ENCODE measurements around the gene IFIT2.
"Not testable (repeated sequence)": the region's sequence is repeated elsewhere in the genome, so short reads cannot be mapped to it uniquely, and the experiment has no call there.

IFIT2 gene

DNA sequence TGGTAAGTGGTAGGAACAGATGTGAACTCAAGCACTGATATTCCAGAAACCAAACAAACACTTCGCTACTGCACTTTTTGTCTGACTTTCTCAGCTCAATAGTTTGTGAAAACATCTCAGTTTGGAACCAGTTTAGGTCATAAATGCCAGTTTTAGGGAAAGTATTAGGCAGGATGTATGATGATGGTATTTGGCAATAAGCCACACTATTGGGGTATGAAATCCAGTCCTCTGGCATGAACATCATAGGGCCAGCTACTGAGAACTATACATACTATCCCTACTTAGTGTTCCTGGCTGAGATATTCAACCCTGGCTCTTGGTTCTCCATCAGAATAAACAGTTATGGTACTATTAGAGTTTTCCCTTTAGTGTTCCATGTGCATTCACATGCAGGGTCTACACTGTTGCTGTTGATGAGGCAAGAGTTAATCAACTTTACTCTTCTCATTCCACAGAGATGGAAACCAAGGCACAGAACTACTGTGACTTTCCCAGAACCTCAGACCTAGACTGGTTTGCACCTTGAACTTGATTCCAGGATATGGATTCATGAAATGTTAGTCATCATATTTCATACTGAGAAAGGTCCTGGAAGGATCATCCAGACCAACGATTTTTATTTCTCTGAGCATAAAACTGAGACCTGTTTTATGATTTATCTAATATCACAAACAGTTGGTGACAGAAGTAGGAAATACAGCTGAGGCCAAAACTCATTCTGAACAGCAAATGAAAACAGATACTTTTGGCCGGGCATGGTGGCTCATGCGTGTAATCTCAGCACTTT is 20.0 kb upstream of the IFIT2 start:
- no peak for DNase-seq

DNA sequence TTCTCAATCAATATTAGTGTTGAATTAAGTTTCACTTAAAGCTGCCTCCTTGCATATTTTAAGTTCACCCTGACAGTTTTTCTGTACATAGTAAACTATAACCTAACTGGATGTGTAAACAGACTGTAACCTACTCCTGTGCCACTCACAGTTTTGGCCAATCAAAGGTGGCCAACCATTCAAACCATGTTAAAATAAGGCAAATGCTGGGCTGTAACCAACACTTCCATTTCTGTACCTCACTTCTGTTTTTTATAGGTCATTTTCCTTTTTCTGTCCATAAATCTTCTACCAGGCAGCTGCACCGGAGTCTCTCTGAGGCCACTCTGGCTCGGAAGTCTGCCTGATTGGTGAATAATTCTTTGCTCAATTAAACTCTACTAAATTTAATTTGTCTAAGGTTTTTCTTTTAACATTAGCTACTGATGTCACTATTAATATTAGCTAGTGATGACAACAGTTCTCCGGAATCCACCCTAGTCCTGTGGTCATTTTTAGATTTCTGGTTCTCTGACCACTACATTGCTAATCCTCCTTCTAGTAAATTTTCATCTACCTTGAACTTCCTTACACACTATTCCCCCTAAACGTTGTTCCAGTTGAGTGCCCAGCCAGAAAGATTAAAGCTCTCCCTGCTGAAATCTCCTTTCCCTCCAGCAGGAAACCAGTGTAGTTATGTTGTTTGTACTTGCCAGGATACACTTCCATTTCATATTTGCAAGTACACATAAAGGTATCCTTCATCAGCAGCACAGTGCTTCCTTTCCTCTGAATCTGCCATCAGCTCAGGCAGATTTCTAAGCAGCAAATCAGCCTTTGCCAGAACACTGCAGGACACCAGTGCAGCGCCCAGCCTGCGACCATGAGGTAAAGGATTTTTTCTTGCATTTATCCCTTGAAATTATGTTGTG is 18.6 kb upstream of the IFIT2 start:
- DNase-seq: no peak

DNA sequence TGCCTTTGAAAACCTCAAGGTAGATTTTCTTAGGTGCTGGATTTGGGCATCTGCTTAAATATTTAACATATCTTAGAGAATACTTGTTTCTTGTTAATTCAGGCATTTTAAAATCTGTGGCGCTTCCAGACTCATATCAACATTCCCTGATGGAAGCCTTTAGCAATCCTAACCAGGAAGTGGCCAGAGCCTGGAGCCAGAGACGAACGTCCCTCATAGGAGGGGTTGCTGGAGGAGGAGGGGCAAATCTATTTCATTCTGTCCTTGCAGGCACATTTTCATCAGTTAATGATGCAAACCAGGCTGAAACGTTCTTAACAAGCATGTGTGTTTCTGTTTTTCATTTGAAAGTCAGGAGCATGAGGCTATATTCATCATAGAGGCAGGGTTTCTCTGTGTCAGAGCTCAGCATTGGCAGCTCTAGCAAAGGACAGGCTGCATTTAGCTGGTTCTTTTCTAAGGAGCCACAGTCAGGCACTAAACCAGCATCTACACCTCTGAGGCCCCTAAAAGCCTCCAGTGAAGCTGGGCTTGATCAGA is 17.8 kb upstream of the IFIT2 start:
- no peak for DNase-seq

DNA sequence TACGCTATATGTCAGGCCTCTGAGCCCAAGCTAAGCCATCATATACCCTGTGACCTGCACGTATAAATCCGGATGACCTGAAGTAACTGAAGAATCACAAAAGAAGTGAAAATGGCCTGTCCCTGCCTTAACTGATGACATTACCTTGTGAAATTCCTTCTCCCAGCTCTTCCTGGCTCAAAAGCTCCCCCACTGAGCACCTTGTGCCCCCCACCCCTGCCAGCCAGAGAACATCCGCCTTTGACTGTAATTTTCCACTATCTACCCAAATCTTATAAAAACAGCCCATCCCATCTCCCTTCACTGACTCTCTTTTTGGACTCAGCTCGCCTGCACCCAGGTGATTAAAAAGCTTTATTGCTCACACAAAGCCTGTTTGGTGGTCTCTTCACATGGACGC is 17.1 kb upstream of the IFIT2 start:
- not testable (repeated sequence) for DNase-seq

DNA sequence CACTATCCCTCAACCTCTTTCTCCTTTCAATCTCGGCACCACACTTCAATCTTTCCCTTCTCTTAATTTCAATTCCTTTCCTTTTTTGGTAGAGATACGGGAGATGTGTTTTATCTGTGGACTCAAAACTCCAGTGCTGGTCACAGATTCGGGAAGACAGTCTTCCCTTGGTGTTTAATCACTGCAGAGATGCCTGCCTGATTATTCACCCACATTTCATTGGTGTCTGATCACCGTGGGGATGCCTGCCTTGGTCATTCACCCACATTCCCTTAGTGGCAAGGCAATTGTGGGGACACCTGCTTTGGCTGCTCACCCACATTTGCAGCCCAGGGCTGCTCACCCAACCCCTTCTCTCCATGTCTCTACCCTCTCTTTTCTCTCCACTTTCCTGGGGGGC is 16.5 kb upstream of the IFIT2 start:
- DNase-seq: not testable (repeated sequence)

DNA sequence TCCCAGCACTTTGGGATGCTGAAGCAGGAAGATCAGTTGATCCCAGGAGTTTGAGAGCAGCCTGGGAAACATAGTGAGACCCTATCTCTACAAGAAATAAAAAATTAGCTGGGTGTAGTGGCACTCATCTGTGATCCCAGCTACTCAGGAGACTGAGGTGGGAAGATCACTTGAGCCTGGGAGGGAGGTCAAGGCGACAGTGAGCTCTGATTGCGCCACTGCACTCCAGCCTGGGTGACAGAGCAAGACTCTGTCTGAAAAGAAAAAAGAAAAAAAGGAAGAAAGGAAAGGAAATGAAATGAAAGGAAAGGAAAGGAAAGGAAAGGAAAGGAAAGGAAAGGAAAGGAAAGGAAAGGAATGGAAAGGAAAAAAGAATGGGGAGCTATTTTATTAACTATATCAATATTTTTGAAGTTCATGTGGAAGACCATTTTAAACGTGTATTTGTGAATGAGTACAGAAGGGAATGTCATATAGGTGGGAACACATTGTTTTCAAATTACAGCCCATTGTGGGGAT is 7.1 kb upstream of the IFIT2 start:
- DNase-seq: no peak

DNA sequence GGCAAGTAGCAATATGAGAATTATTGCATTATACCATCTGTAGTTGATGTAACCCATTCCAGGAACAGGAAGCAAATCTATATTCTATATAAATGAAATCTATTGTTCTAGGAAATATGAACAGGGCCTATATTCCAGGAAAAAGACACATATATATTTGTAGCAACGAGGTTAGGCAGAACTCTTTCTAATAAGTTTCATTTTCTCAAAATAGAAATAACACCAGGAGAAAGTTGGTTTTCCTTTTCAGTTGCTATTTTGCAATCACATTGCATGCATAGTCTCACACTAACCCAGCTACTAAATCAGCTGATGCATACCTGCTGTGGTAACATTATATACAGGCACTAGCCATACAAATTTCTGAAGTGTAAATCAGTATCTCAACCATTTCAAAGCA is 6.2 kb upstream of the IFIT2 start:
- DNase-seq: no peak

DNA sequence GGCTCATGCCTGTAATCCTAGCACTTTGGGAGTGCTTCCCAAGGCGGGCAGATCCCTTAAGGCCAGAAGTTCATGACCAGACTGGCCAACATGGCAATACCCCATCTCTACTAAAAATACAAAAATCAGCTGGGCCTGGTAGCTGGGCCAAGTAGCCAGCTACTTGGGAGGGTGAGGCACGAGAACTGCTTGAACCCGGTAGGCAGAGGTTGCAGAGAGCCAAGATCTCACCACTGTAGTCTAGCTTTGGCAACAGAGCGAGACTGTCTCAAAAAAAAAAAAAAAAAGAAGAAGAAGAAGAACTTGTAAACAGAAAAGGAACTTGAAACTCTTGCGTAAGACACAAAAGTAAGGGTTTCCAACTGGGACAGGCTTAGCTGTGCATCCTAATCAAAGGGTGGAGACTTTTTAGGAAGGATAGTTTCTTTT is 5.6 kb upstream of the IFIT2 start:
- DNase-seq: no peak

DNA sequence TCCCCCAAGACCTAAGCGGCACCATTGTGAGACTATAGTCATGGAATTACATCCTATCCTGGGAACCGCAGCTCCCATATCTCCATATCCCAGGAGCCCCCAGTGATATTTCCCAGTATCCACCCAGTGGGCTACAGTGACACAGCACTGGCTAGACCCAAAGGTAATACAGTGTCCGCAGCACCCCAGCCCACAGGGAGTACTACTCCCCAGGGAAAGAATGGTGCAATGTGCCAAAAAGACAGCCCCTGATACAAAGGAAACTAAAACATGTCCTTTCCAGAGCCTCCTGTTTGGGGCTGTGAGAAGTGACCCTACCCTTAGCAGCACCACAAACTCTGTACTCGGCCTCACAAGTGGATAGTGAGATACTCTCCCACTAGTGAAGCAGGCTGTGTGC is 4.5 kb upstream of the IFIT2 start:
- no peak for DNase-seq

DNA sequence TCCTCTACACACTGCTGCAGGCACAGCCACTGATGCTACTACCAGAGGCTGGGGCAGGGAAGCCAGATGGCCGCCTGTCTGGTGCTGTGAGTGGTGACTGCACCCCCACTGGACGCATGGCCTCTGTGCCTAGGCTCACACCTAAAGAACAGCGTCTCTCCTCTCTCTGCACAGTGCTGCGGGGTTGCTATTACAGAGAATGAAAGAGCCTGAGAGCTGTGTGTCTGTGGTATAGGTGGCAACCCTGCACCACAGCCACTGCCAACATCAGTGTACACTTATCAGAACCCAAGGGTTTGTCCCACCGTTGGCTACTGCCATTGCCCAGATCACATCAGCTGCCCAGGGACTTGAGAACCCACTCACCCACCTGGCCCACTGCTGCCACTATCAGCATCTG is 4.1 kb upstream of the IFIT2 start:
- DNase-seq: no peak

DNA sequence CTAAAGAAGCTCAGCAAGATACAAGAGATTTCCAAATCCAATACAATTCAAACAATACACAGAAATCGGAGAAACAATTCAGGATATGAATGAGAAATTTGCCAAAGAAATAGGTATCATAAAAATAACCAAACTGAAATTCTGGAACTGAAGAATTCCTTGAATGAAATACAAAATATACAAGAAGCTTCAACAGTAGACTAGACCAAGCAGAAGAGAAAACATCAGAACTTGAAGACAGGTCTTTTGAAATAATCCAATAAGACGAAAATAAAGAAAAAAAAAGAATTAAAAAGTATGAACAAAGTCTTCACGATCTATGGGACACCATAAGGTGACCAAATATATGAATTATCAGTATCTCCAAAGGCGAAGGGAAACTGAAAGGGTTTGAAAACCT is 2.8 kb upstream of the IFIT2 start:
- DNase-seq: no peak

DNA sequence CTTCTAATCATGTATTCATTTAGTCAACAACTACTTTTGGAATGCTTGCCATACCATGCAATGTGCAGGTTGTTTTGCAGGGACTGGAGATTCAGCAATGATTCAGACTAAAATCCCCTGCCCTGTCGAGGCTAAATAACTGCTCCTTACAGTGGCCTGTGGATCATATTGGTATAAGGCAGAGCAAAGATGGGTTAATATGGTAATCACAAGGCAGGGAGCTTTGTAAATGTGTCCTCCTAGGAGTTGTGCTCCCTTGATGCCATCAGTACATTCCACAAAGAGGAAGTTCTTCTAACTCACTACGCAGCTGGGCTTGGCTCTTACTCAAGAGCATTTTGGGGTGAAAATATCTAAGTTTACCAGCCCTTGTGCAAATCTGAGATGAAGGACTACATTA is 614 bp upstream of the IFIT2 start:
- DNase-seq: no peak

DNA sequence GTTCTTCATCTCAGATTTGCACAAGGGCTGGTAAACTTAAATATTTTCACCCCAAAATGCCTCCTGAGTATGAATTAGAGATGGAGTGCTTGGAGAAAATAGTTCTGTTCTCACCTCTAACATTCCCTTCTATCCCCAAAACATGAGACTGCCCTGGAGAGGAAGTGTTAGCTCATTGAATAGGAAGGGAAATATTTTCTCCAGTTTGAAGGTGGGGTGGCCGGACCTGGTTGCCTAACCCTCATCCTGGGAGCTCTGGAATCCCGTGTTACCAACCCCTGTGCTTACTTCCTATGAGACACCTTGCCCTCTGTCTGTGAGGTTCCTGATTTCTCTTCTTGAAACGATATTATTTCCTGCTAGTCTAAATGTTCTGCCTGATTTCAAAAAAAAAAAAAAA is 779 bp downstream of the IFIT2 start:
- no peak for DNase-seq

DNA sequence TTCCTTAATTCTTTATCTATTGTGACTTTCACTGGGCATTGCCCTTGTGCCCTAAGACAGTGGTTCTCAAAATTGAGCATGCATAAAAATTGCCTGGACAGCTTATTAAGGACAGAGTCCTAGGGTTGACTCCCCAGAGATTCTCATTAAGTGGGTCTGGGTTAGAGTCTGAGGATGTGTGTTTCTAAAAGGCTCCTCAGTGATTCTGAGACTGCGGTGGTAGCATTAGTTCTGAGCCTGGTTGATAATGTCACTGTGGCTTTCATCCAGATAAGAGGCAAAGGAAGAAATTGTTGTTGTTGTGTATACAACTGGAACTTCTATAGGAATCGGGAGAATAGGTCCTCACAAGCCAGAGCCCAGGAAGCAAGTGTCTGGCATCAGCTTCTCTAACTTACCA is 1.3 kb downstream of the IFIT2 start:
- DNase-seq: no peak

DNA sequence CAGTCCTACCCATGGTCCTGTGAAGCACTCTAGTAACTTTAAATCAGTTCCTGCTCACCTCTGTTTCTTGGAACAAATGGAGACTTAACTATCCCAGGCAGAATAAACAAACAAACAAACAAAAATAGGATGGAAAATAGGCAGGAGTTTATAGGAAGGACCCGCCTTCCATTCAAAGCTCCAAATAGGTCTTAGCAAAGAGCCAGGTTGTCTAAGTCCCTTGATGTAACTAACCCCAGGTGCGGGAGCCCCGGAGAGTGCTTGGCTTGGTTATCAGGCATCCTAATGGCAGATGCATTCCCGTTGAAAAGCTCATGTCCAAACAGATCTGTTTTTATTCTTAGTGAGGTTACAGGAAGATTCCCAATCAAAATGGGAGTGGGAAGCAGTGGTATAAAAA is 2.2 kb downstream of the IFIT2 start:
- no peak for DNase-seq

DNA sequence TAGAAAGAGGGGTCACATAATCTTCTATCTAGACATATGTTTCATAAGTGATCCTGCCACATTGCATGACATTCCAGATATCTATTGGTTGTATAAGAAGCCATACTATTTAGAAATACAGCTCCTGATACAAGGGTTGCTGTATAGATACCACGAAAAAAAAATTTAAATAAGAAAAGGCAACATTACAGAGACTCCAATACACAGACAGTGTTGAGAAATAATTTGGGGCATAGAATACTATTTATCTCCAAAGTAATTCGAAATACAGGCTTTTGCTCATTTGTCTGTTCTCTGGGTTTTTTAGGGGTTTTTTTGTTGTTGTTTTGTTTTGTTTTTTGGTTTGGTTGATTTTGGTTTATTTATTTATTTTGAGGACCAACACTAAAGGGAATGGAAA is 2.6 kb downstream of the IFIT2 start:
- no peak for DNase-seq

DNA sequence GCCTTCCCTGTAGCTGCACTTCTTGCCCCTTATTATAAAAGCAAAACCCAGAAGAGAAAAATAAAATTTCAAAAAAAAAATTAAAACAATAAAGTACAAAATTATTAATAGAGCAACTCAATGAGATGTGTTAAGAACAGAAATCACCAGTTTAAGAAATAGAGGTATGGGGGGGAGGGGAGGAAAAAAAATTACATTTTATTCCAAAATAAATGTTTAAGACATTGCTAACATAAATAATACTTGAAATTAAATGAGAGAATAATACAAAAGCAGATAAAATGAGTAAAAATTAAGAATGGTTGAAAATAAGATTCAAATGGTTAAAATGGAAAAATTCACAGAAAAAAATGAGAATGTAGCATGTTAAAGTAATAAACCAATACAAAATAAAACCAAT is 3.1 kb downstream of the IFIT2 start:
- no peak for DNase-seq

DNA sequence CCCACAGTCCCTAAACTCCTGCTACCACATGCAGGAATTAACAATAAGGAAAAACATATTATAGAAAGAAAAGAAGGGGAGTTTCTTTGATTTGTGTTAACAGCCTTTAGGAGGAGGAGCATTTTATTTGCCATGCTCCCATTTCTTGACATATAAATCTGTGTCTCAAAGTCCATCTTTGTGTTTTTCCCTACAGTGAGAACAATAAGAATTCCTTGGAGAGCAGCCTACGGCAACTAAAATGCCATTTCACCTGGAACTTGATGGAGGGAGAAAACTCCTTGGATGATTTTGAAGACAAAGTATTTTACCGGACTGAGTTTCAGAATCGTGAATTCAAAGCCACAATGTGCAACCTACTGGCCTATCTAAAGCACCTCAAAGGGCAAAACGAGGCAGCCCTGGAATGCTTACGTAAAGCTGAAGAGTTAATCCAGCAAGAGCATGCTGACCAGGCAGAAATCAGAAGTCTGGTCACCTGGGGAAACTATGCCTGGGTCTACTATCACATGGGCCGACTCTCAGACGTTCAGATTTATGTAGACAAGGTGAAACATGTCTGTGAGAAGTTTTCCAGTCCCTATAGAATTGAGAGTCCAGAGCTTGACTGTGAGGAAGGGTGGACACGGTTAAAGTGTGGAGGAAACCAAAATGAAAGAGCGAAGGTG is 4.1 kb downstream of the IFIT2 start:
- DNase-seq: no peak

DNA sequence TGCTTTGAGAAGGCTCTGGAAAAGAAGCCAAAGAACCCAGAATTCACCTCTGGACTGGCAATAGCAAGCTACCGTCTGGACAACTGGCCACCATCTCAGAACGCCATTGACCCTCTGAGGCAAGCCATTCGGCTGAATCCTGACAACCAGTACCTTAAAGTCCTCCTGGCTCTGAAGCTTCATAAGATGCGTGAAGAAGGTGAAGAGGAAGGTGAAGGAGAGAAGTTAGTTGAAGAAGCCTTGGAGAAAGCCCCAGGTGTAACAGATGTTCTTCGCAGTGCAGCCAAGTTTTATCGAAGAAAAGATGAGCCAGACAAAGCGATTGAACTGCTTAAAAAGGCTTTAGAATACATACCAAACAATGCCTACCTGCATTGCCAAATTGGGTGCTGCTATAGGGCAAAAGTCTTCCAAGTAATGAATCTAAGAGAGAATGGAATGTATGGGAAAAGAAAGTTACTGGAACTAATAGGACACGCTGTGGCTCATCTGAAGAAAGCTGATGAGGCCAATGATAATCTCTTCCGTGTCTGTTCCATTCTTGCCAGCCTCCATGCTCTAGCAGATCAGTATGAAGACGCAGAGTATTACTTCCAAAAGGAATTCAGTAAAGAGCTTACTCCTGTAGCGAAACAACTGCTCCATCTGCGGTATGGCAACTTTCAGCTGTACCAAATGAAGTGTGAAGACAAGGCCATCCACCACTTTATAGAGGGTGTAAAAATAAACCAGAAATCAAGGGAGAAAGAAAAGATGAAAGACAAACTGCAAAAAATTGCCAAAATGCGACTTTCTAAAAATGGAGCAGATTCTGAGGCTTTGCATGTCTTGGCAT is 4.8 kb downstream of the IFIT2 start:
- DNase-seq: no peak

DNA sequence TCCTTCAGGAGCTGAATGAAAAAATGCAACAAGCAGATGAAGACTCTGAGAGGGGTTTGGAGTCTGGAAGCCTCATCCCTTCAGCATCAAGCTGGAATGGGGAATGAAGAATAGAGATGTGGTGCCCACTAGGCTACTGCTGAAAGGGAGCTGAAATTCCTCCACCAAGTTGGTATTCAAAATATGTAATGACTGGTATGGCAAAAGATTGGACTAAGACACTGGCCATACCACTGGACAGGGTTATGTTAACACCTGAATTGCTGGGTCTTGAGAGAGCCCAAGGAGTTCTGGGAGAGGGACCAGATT is 5.4 kb downstream of the IFIT2 start:
- no peak for DNase-seq

DNA sequence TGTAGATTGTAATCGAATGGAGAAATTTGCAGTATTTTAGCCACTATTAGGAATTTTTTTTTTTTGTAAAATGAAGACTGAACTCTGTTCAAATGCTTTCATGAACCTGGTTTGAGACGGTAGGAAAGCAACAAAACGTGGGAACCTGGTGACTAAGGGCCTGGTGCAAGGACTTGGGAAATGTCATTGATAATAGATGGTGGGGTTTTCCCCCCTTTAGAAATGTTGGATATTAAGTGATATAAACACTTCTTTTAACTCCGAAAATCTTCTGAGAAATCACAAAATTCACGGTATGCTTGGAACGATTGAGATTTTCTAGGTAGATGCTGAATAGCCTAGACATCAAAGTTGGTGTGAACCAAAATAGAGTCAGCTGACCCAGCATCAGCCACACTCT is 6.4 kb downstream of the IFIT2 start:
- DNase-seq: no peak

DNA sequence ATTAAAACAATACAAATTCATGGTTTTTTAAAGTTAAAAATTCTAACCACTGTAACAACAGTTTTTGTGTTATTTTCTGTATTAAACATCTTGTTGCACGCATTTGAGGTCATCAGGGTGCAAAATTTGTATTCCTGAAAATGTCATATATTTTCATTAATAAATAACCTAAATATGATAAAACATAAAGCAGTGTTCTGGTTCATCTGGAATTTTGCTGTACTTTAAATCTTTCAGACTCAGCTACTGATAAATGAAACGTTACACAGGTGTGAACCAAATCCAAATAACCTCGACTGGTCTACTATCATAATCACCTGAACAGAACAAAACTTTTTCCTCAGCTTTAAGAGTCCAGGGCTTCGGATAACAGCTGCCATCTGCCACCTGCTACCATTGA is 6.9 kb downstream of the IFIT2 start:
- DNase-seq: no peak

Data from stimulated activated CD4-positive, alpha-beta T cell treated with anti-CD3 and anti-CD28 coated beads, Interleukin-1b, Interleukin-23, amount 100 ng/mL, for 48 hours (primary cell).